ENCODE data around the gene JAM3.

JAM3 gene

GRCh38 chr11:134199531-134199930 is 130.7 kb downstream of the JAM3 start:
- no peak for ATAC-seq

GRCh38 chr11:134200688-134201087 is 131.8 kb downstream of the JAM3 start:
- no peak for ATAC-seq

Data from activated CD4-positive, CD25-positive, alpha-beta regulatory T cell treated with anti-CD3 and anti-CD28 coated beads, Interleukin-2, amount 50 U/mL, for 24 hours (primary cell).